HCT116 (cell line): ENCODE data around the gene RPTOR. TPM values are rescaled to one million over a fixed set of nuclear protein-coding genes. Genes with fewer than 3 reads are reported as not detected.

Experiments
- ATAC-seq: fragments of 200-7000 bp; cut with Tn5 transposase; 2 replicates; pipeline ENCODE4 v1.9.1; 2020; ENCODE audit warnings: mild to moderate bottlenecking, moderate library complexity
- BruUV-seq: library from RNA; stranded (reverse); fragments of 400-500 nt; replicated peaks from 2 replicates; lab custom pipeline; 2021; lab: Mats Ljungman, UMichigan
- CTCF ChIA-PET: fragments of 300-600 bp; sonication (Branson Sonifier 250); formaldehyde crosslinking; loops from one replicate; lab custom pipeline; 2021; ENCODE audit warnings: antibody characterized with exemption; lab: Charles Lee
- POLR2A ChIA-PET: fragments of 300-600, 350-600 bp; sonication (Branson Sonifier 250); formaldehyde crosslinking; loops from one replicate; lab custom pipeline; 2021; ENCODE audit warnings: antibody characterized with exemption; lab: Charles Lee
- RAD21 ChIA-PET, 2 experiments: fragments of 300-600 bp; sonication (Branson Sonifier 250); formaldehyde crosslinking; loops; one replicate each; lab custom pipeline; 2023; ENCODE audit warnings: low total read pairs in 2 of 2; ENCODE audit not compliant: uncharacterized antibody in 2 of 2, unreplicated experiment in 2 of 2, low non-redundant PET in 1 of 2; lab: Charles Lee
- DNase-seq: peaks from one replicate; pipeline ENCODE4 v3.0.0-alpha.2; 2010; ENCODE audit warnings: low read depth, low spot score
- H2AFZ ChIP-seq: fragments of 200-600 bp; shearing (Covaris generic), sonication (generic); 2 replicates; pipeline ENCODE4 v1.6.1; 2017; ENCODE audit warnings: low read depth, mixed run types, mixed read lengths, antibody characterized with exemption, low read length; ENCODE audit not compliant: poor library complexity, severe bottlenecking
- H3K27ac ChIP-seq: 2 replicates; pipeline ENCODE4 v1.5.1; 2012; ENCODE audit warnings: low read depth, low read length
- H3K27me3 ChIP-seq: fragments of 200-600 bp; sonication (generic); 2 replicates; pipeline ENCODE4 v1.6.1; 2016; ENCODE audit warnings: mixed run types, low read length, mixed read lengths; ENCODE audit not compliant: insufficient read depth
- H3K36me3 ChIP-seq, 2 experiments: fragments of 200-500 bp in 1 of 2; fragments of 200-600 bp in 1 of 2; sonication (Bioruptor generic) in 1 of 2; sonication (generic) in 1 of 2; 2 replicates each; pipeline versions ENCODE4 v1.5.1 to v1.6.1; 2014 to 2016; ENCODE audit warnings: low read length in 2 of 2, inconsistent platforms in 1 of 2, mixed read lengths in 1 of 2, mixed run types in 1 of 2; ENCODE audit not compliant: insufficient read depth in 2 of 2, control insufficient read depth in 1 of 2
- H3K4me1 ChIP-seq, 2 experiments: fragments of 200-600 bp in 1 of 2; sonication (generic) in 1 of 2; 2 replicates each; pipeline versions ENCODE4 v1.5.1 to v1.6.1; 2012 to 2017; ENCODE audit warnings: low read length in 2 of 2, inconsistent platforms in 1 of 2, mild to moderate bottlenecking in 1 of 2, mixed read lengths in 1 of 2, mixed run types in 1 of 2, moderate library complexity in 1 of 2; ENCODE audit not compliant: insufficient read depth in 2 of 2, control insufficient read depth in 1 of 2
- H3K4me2 ChIP-seq: fragments of 200-600 bp; sonication (generic); 2 replicates; pipeline ENCODE4 v1.6.1; 2017; ENCODE audit warnings: mixed run types, low read length, mixed read lengths
- H3K4me3 ChIP-seq, 2 experiments: fragments of 200-600 bp in 1 of 2; sonication (generic) in 1 of 2; replicated peaks in 1 of 2; 2 replicates each; pipeline ENCODE4 v1.5.1; 2011 to 2016; ENCODE audit warnings: low read length in 2 of 2, control low read depth in 1 of 2, low read depth in 1 of 2, mild to moderate bottlenecking in 1 of 2, mixed read lengths in 1 of 2, mixed run types in 1 of 2
- H3K79me2 ChIP-seq: fragments of 200-600 bp; sonication (generic); 2 replicates; pipeline ENCODE4 v1.6.1; 2017; ENCODE audit warnings: mild to moderate bottlenecking, mixed run types, low read length, moderate library complexity, mixed read lengths; ENCODE audit not compliant: insufficient read depth
- H3K9ac ChIP-seq: fragments of 200-600 bp; sonication (generic); 2 replicates; pipeline ENCODE4 v1.6.1; 2016; ENCODE audit warnings: low read length, mixed read lengths
- H3K9me2 ChIP-seq: fragments of 200-600 bp; sonication (generic), shearing (Covaris generic); 2 replicates; pipeline ENCODE4 v1.6.1; 2017; ENCODE audit warnings: mixed run types, mild to moderate bottlenecking, moderate library complexity; ENCODE audit not compliant: insufficient read depth
- H3K9me3 ChIP-seq, 2 experiments: fragments of 200-500 bp in 1 of 2; fragments of 200-600 bp in 1 of 2; sonication (Bioruptor generic) in 1 of 2; sonication (generic) in 1 of 2; 2 replicates each; pipeline ENCODE4 v1.6.1; 2014 to 2017; ENCODE audit warnings: low read length in 2 of 2, mixed read lengths in 2 of 2, inconsistent platforms in 1 of 2, low read depth in 1 of 2, mild to moderate bottlenecking in 1 of 2, mixed run types in 1 of 2, moderate library complexity in 1 of 2; ENCODE audit not compliant: control insufficient read depth in 1 of 2, insufficient read depth in 1 of 2
- H4K20me1 ChIP-seq: fragments of 200-600 bp; sonication (generic), shearing (Covaris generic); 2 replicates; pipeline ENCODE4 v1.6.1; 2017; ENCODE audit warnings: mixed run types, mild to moderate bottlenecking, moderate library complexity; ENCODE audit not compliant: insufficient read depth
- CBX3 ChIP-seq: IDR thresholded peaks from 2 replicates; pipeline ENCODE4 v1.6.1; 2012; ENCODE audit warnings: low read depth
- CTCF ChIP-seq, 3 experiments: fragments of 200-600 bp in 1 of 3; sonication (generic) in 1 of 3; IDR thresholded peaks in 2 of 3; conservative IDR thresholded peaks in 1 of 3; 2 replicates each; pipeline ENCODE4 v1.5.1; 2012 to 2017; ENCODE audit warnings: low read depth in 2 of 3, low read length in 2 of 3, antibody characterized with exemption in 1 of 3, borderline replicate concordance in 1 of 3, control low read depth in 1 of 3, mild to moderate bottlenecking in 1 of 3, mixed read lengths in 1 of 3, mixed run types in 1 of 3, moderate library complexity in 1 of 3; ENCODE audit not compliant: insufficient read depth in 1 of 3
- ELF1 ChIP-seq: IDR thresholded peaks from 2 replicates; pipeline ENCODE4 v1.6.1; 2012; ENCODE audit warnings: low read depth, borderline replicate concordance
- EZH2phosphoT487 ChIP-seq: fragments of 200-600 bp; IDR thresholded peaks from 2 replicates; pipeline ENCODE4 v1.6.1; 2018; ENCODE audit warnings: antibody characterized with exemption, borderline replicate concordance
- FOSL1 ChIP-seq: IDR thresholded peaks from 2 replicates; pipeline ENCODE4 v1.6.1; 2012; ENCODE audit warnings: low read depth
- JUND ChIP-seq: IDR thresholded peaks from 2 replicates; pipeline ENCODE4 v1.6.1; 2012
- POLR2A ChIP-seq: IDR thresholded peaks from 2 replicates; pipeline ENCODE4 v1.7.0; 2011; ENCODE audit warnings: borderline replicate concordance; ENCODE audit not compliant: insufficient read depth, insufficient read length; ENCODE audit errors: extremely low read depth
- RAD21 ChIP-seq: IDR thresholded peaks from 2 replicates; pipeline ENCODE4 v1.6.1; 2012; ENCODE audit warnings: low read depth, mild to moderate bottlenecking
- REST ChIP-seq: IDR thresholded peaks from 2 replicates; pipeline ENCODE4 v1.6.1; 2012; ENCODE audit warnings: low read depth
- SP1 ChIP-seq: IDR thresholded peaks from 2 replicates; pipeline ENCODE4 v1.6.1; 2012; ENCODE audit warnings: low read depth
- ZFX ChIP-seq: fragments of 450-650 bp; IDR thresholded peaks from 2 replicates; pipeline ENCODE4 v1.6.1; 2017
- ZNF274 ChIP-seq: fragments of 200-500 bp; sonication (Bioruptor generic); IDR thresholded peaks from 2 replicates; pipeline ENCODE4 v1.6.1; 2014; ENCODE audit warnings: mild to moderate bottlenecking, low read depth, low read length, inconsistent platforms
- intact Hi-C: fragments of 100-400 bp; cut with micrococcal nuclease; formaldehyde crosslinking; loops from 2 replicates; pipeline ENCODE4 v1.10.0; 2022
- total RNA-seq: library from RNA; stranded (reverse); gene quantifications from one replicate; pipeline ENCODE4 v1.2.1, GENCODE V29; 2021; ENCODE audit not compliant: unreplicated experiment

RPTOR gene
- total RNA-seq, 1 experiment from 2014 or later, result 69.5 TPM

- Histone ChIP-seq H3K27ac (no peak overlapping the region), H3K27me3 (no peaks in the 10 kb centered on the region), H3K9me2 (no peaks in the 10 kb centered on the region), H3K4me3 (no peak overlapping the region), H2AFZ (no peak overlapping the region), H3K4me1 (no peaks in the 10 kb centered on the region)
- RAD21 ChIA-PET, result interaction anchor here in 1 of 2 experiments (2.1 kb wide), 1 partner anchor 544 kb away, joined by 6 read pairs; no protein-coding TSS in a partner anchor
- DNase-seq (no peak), ATAC-seq (peak; percentile 20)
- CTCF ChIA-PET, result interaction anchor here (0.9 to 1.9 kb wide), 5 partner anchors 8 to 547 kb away, joined by 3 to 16 read pairs (median 3); no protein-coding TSS in a partner anchor
- no peak for TF ChIP-seq CBX3
- TF ChIP-seq ZNF274, result no peak
- no peak for TF ChIP-seq ELF1
- TF ChIP-seq EZH2phosphoT487, result no peak
- no peak for TF ChIP-seq SP1
- TF ChIP-seq FOSL1, result no peak
- no peak for TF ChIP-seq ZFX
- TF ChIP-seq POLR2A, result no peak
- TF ChIP-seq JUND, result no peak
- TF ChIP-seq RAD21, result no peak
- TF ChIP-seq REST, result no peak
- no peak for TF ChIP-seq CTCF (IDR thresholded peaks at IDR 0.05 in 2 of 3, conservative IDR thresholded peaks at IDR 0.05 in 1 of 3; ENCODE audit: borderline replicate concordance in 1 of 3, insufficient read depth in 1 of 3, low read depth in 2 of 3, low read length in 2 of 3)
- TF ChIP-seq, all 23 proteins: peak for 0
- Histone ChIP-seq H3K4me2 (no peak overlapping the region), H3K9me3 (no peaks in the 10 kb centered on the region), H3K36me3 (no peaks in the 10 kb centered on the region), H3K9ac (no peak overlapping the region), H3K79me2 (no peaks in the 10 kb centered on the region), H4K20me1 (no peaks in the 10 kb centered on the region)
- POLR2A ChIA-PET, result no interaction called here
- BruUV-seq, result no TSS peak
- intact Hi-C loops, result loop anchor here (1.0 kb wide), 1 partner anchor 544 kb away; no protein-coding TSS in a partner anchor
These were observed 426.4 kb downstream of the RPTOR start for GRCh38 chr17:80970762-80971703.
